SK-N-SH (cell line): Measurements from ENCODE around the gene RAB3IL1. TPM values are rescaled to one million over a fixed set of nuclear protein-coding genes. Genes with fewer than 3 reads are reported as not detected.

Experiments
- CTCF ChIA-PET: fragments of 300-600, 350-600 bp; formaldehyde crosslinking; extraction: SDS; loops from one replicate; lab custom pipeline; 2021; lab: Yijun Ruan, JAX
- POLR2A ChIA-PET: fragments of 350-600 bp; sonication (Branson Sonifier 250); formaldehyde crosslinking; extraction: SDS; loops from one replicate; lab custom pipeline; 2020; ENCODE audit warnings: antibody characterized with exemption, inconsistent platforms; lab: Yijun Ruan, JAX
- DNase-seq: peaks from one replicate; pipeline ENCODE4 v3.0.0; 2012
- H2AFZ ChIP-seq: fragments of 200-600 bp; sonication (generic); 2 replicates; pipeline ENCODE4 v1.8.1; 2016; ENCODE audit warnings: antibody characterized with exemption, mild to moderate bottlenecking, low read depth
- H3F3A ChIP-seq: fragments of 200-600 bp; sonication (generic); replicated peaks from 2 replicates; pipeline ENCODE3; 2016; ENCODE audit warnings: antibody characterized with exemption, mild to moderate bottlenecking; ENCODE audit not compliant: insufficient read depth
- H3K27ac ChIP-seq, 2 experiments: fragments of 200-500 bp in 1 of 2; fragments of 200-600 bp in 1 of 2; sonication (Bioruptor generic) in 1 of 2; sonication (generic), shearing (Covaris generic) in 1 of 2; 2 replicates each; pipeline versions ENCODE4 v1.5.1 to v1.6.1; 2014 to 2016; ENCODE audit warnings: low read depth in 2 of 2, inconsistent platforms in 1 of 2, low read length in 1 of 2, mild to moderate bottlenecking in 1 of 2, mixed read lengths in 1 of 2
- H3K27me3 ChIP-seq: fragments of 200-600 bp; sonication (generic), shearing (Covaris generic); 2 replicates; pipeline ENCODE4 v1.6.1; 2016; ENCODE audit warnings: mixed run types; ENCODE audit not compliant: insufficient read depth
- H3K36me3 ChIP-seq, 2 experiments: fragments of 200-500 bp in 1 of 2; fragments of 200-600 bp in 1 of 2; sonication (Bioruptor generic) in 1 of 2; sonication (generic) in 1 of 2; replicated peaks in 1 of 2; 2 replicates each; pipeline versions ENCODE3 to v1.5.1; 2014 to 2016; ENCODE audit warnings: low read length in 1 of 2, mild to moderate bottlenecking in 1 of 2; ENCODE audit not compliant: insufficient read depth in 2 of 2, control insufficient read depth in 1 of 2
- H3K4me1 ChIP-seq, 2 experiments: fragments of 200-500 bp in 1 of 2; fragments of 200-600 bp in 1 of 2; sonication (Bioruptor generic) in 1 of 2; sonication (generic), shearing (Covaris generic) in 1 of 2; 2 replicates each; pipeline versions ENCODE4 v1.5.1 to v1.6.1; 2014 to 2016; ENCODE audit warnings: low read depth in 1 of 2, low read length in 1 of 2, mixed run types in 1 of 2; ENCODE audit not compliant: insufficient read depth in 2 of 2, control insufficient read depth in 1 of 2
- H3K4me2 ChIP-seq: fragments of 200-600 bp; sonication (generic), shearing (Covaris generic); 2 replicates; pipeline ENCODE4 v1.6.1; 2017; ENCODE audit warnings: mixed run types
- H3K4me3 ChIP-seq, 2 experiments: fragments of 200-500 bp in 1 of 2; fragments of 200-600 bp in 1 of 2; sonication (Bioruptor generic) in 1 of 2; sonication (generic), shearing (Covaris generic) in 1 of 2; 2 replicates each; pipeline versions ENCODE4 v1.5.1 to v1.8.1; 2014 to 2016; ENCODE audit warnings: low read depth in 2 of 2, inconsistent platforms in 1 of 2, low read length in 1 of 2, mild to moderate bottlenecking in 1 of 2, mixed read lengths in 1 of 2, moderate library complexity in 1 of 2
- H3K79me2 ChIP-seq: fragments of 200-600 bp; sonication (generic); 2 replicates; pipeline ENCODE4 v1.8.1; 2017; ENCODE audit warnings: mild to moderate bottlenecking; ENCODE audit not compliant: insufficient read depth
- H3K9ac ChIP-seq: fragments of 200-600 bp; sonication (generic); 2 replicates; pipeline ENCODE4 v1.6.1; 2017; ENCODE audit warnings: mixed run types
- H3K9me2 ChIP-seq: fragments of 200-600 bp; sonication (generic); 2 replicates; pipeline ENCODE4 v1.6.1; 2017; ENCODE audit warnings: mixed run types
- H3K9me3 ChIP-seq: fragments of 200-600 bp; sonication (generic); 2 replicates; pipeline ENCODE4 v1.6.1; 2017; ENCODE audit warnings: mixed run types, mild to moderate bottlenecking, moderate library complexity
- H4K20me1 ChIP-seq: fragments of 200-600 bp; sonication (generic); 2 replicates; pipeline ENCODE4 v1.6.1; 2017; ENCODE audit warnings: mild to moderate bottlenecking, mixed run types; ENCODE audit not compliant: insufficient read depth
- CHD2 ChIP-seq: fragments of 150-350 bp; IDR thresholded peaks from 2 replicates; pipeline ENCODE4 v1.6.1; 2018; ENCODE audit warnings: low read length; ENCODE audit not compliant: partially characterized antibody
- EP300 ChIP-seq, 2 experiments: IDR thresholded peaks; 2 replicates each; pipeline versions ENCODE4 v1.4.0 to v1.6.1; 2012; ENCODE audit warnings: borderline replicate concordance in 1 of 2, low read depth in 1 of 2, low read length in 1 of 2
- FOXJ3 ChIP-seq: sonication (generic); formaldehyde crosslinking; IDR thresholded peaks from 2 replicates; pipeline ENCODE4 v1.5.1; 2020; ENCODE audit warnings: mild to moderate bottlenecking, missing genetic modification reagents
- FOXM1 ChIP-seq: IDR thresholded peaks from 2 replicates; pipeline ENCODE4 v1.4.0; 2012; ENCODE audit warnings: low read depth, mild to moderate bottlenecking
- IRF3 ChIP-seq: fragments of 150-350 bp; IDR thresholded peaks from 2 replicates; pipeline ENCODE4 v1.6.1; 2016; ENCODE audit warnings: mild to moderate bottlenecking, low read depth, low read length
- JUND ChIP-seq: IDR thresholded peaks from 2 replicates; pipeline ENCODE4 v1.4.0; 2012
- MAX ChIP-seq: IDR thresholded peaks from 2 replicates; pipeline ENCODE4 v1.4.0; 2012; ENCODE audit warnings: low read depth
- MEF2A ChIP-seq: IDR thresholded peaks from 2 replicates; pipeline ENCODE4 v1.4.0; 2012; ENCODE audit warnings: low read depth, borderline replicate concordance
- NFIC ChIP-seq: IDR thresholded peaks from 2 replicates; pipeline ENCODE4 v1.4.0; 2012; ENCODE audit warnings: borderline replicate concordance
- NRF1 ChIP-seq: IDR thresholded peaks from 2 replicates; pipeline ENCODE4 v1.6.1; 2012; ENCODE audit warnings: low read depth, mild to moderate bottlenecking, low read length
- PBX3 ChIP-seq: IDR thresholded peaks from 2 replicates; pipeline ENCODE4; 2012
- POLR2AphosphoS5 ChIP-seq: IDR thresholded peaks from 2 replicates; pipeline ENCODE4 v1.6.1; 2012; ENCODE audit warnings: low read depth, low read length
- RFX5 ChIP-seq: IDR thresholded peaks from 2 replicates; pipeline ENCODE4 v1.6.1; 2012; ENCODE audit warnings: mild to moderate bottlenecking, improper control_type of control experiment, low read length
- RXRA ChIP-seq: IDR thresholded peaks from 2 replicates; pipeline ENCODE4 v1.4.0; 2012; ENCODE audit warnings: low read depth, mild to moderate bottlenecking, borderline replicate concordance
- SIN3A ChIP-seq: IDR thresholded peaks from 2 replicates; pipeline ENCODE4 v1.6.1; 2012; ENCODE audit warnings: low read depth, mild to moderate bottlenecking, low read length, moderate library complexity, borderline replicate concordance
- TAF1 ChIP-seq: IDR thresholded peaks from 2 replicates; pipeline ENCODE4 v1.6.1; 2012; ENCODE audit warnings: low read depth, mild to moderate bottlenecking, low read length, moderate library complexity, borderline replicate concordance
- TEAD4 ChIP-seq: IDR thresholded peaks from 2 replicates; pipeline ENCODE4 v1.4.0; 2012; ENCODE audit warnings: mild to moderate bottlenecking, borderline replicate concordance; ENCODE audit not compliant: insufficient read depth
- USF1 ChIP-seq: IDR thresholded peaks from 2 replicates; pipeline ENCODE4 v1.4.0; 2012; ENCODE audit warnings: low read depth, borderline replicate concordance
- YY1 ChIP-seq: IDR thresholded peaks from 2 replicates; pipeline ENCODE4 v1.4.0; 2012; ENCODE audit warnings: low read depth, mild to moderate bottlenecking
- WGBS: methylation state at CpG from one replicate; pipeline ENCODE4 v1.1.6; 2017; ENCODE audit warnings: low lambda C conversion rate; 5-methylcytosine and 5-hydroxymethylcytosine counted together
- polyA plus RNA-seq, 3 experiments: library from polyadenylated mRNA; depleted of rRNA; stranded (reverse); fragments of >200 nt; gene quantifications; 2 replicates each; pipeline ENCODE4 v1.2.3, GENCODE V29; 2012

The RAB3IL1 gene
- polyA plus RNA-seq, 1 of the 3 experiments (the other 2 are of a cell fraction), result 10.2 TPM

GRCh38 chr11:61853698-61854169 lies 63.6 kb downstream of the RAB3IL1 start:
- WGBS, result 95% methylated on average over 4 of the region's 13 CpGs
- ChIA-PET CTCF (interaction anchor here (1.0 to 1.9 kb wide), 6 partner anchors 10 to 254 kb away, joined by 3 to 6 read pairs (median 4); no protein-coding TSS in a partner anchor), POLR2A (no interaction called here)

GRCh38 chr11:61851900-61852295 lies 65.5 kb downstream of the RAB3IL1 start:
- no peak overlapping the region for H2AFZ ChIP-seq
- TF ChIP-seq MEF2A, result no peak
- H3K4me2 ChIP-seq, result no peak overlapping the region
- H3K9me3 ChIP-seq, result no peaks in the 10 kb centered on the region
- H3K9ac ChIP-seq, result no peak overlapping the region
- POLR2A ChIA-PET, result interaction anchor here (0.7 kb wide), 1 partner anchor 37 kb away, joined by 3 read pairs; no protein-coding TSS in a partner anchor
- CTCF ChIA-PET, result no interaction called here
- H3K36me3 ChIP-seq, result peaks cover 7 to 49% of the 10 kb centered on the region in 2 experiments
- 87% methylated on average over 5 of the region's 6 CpGs for WGBS
- peaks cover 3 to 7% of the 10 kb centered on the region in 2 experiments; a peak in 2 of 4 replicates for H3K4me1 ChIP-seq
- H3K27me3 ChIP-seq, result no peaks in the 10 kb centered on the region
- no peak for DNase-seq
- H3F3A ChIP-seq, result no peaks in the 10 kb centered on the region
- H3K9me2 ChIP-seq, result no peaks in the 10 kb centered on the region
- H4K20me1 ChIP-seq, result no peaks in the 10 kb centered on the region
- no peak overlapping the region for H3K27ac ChIP-seq
- no peaks in the 10 kb centered on the region for H3K79me2 ChIP-seq
- H3K4me3 ChIP-seq, result no peak overlapping the region

More at GRCh38 chr11:61853698-61854169, 63.6 kb downstream of the RAB3IL1 start:
- Histone ChIP-seq H3K9me2 (no peaks in the 10 kb centered on the region), H3K4me2 (no peak overlapping the region), H3F3A (no peaks in the 10 kb centered on the region), H3K4me1 (peaks cover 3 to 7% of the 10 kb centered on the region in 2 experiments; a peak in 2 of 4 replicates), H3K27ac (no peak overlapping the region), H3K4me3 (no peak overlapping the region), H3K9me3 (no peaks in the 10 kb centered on the region), H3K9ac (no peak overlapping the region), H2AFZ (no peak overlapping the region), H4K20me1 (no peaks in the 10 kb centered on the region), H3K36me3 (peaks cover 10 to 47% of the 10 kb centered on the region in 2 experiments), H3K27me3 (no peaks in the 10 kb centered on the region), H3K79me2 (no peaks in the 10 kb centered on the region)
- TF ChIP-seq NRF1 (no peak), FOXJ3 (CRISPR knock-in tag) (no peak), JUND (no peak), TAF1 (no peak), EP300 (IDR thresholded peaks at IDR 0.05; ENCODE audit: borderline replicate concordance in 1 of 2, low read depth in 1 of 2, low read length in 1 of 2) (no peak), MAX (no peak), NFIC (no peak), RFX5 (no peak), SIN3A (no peak)
- DNase-seq, result no peak

- H3K9me3 ChIP-seq, result no peaks in the 10 kb centered on the region
- H3K4me3 ChIP-seq, result no peak overlapping the region
- ChIA-PET POLR2A (no interaction called here), CTCF (no interaction called here)
- H3F3A ChIP-seq, result no peaks in the 10 kb centered on the region
- no peaks in the 10 kb centered on the region for H3K27me3 ChIP-seq
- no peak overlapping the region for H3K9ac ChIP-seq
- no peaks in the 10 kb centered on the region for H4K20me1 ChIP-seq
- no peak overlapping the region for H3K4me2 ChIP-seq
- H3K4me1 ChIP-seq, result peaks cover 3 to 7% of the 10 kb centered on the region in 2 experiments; a peak in 2 of 4 replicates
- H3K79me2 ChIP-seq, result no peaks in the 10 kb centered on the region
- H3K9me2 ChIP-seq, result no peaks in the 10 kb centered on the region
- peaks cover 7 to 53% of the 10 kb centered on the region in 2 experiments for H3K36me3 ChIP-seq
- no peak overlapping the region for H3K27ac ChIP-seq
- DNase-seq, result no peak
- no peak overlapping the region for H2AFZ ChIP-seq
- 96% methylated on average over 17 of the region's 24 CpGs for WGBS
- no peak for TF ChIP-seq YY1
- TF ChIP-seq FOXM1, result no peak
- no peak for TF ChIP-seq JUND
- TF ChIP-seq PBX3, result no peak
- no peak for TF ChIP-seq POLR2AphosphoS5
- no peak for TF ChIP-seq TEAD4
- no peak for TF ChIP-seq RFX5
- no peak for TF ChIP-seq IRF3
- no peak for TF ChIP-seq CHD2
- no peak for TF ChIP-seq RXRA
- TF ChIP-seq USF1, result no peak
These were observed 66.1 kb downstream of the RAB3IL1 start for GRCh38 chr11:61851113-61851899.
